GM12892 (cell line): ENCODE data around the gene PKHD1.

ENCODE experiments used
- POLR2A ChIP-seq: IDR thresholded peaks from 2 replicates; pipeline ENCODE4 v1.6.1; 2011; ENCODE audit warnings: low read depth, low read length, control low read depth
- POLR2AphosphoS5 ChIP-seq: IDR thresholded peaks from 2 replicates; pipeline ENCODE4 v1.6.1; 2011; ENCODE audit warnings: low read depth, low read length, control low read depth
- TAF1 ChIP-seq: IDR thresholded peaks from 2 replicates; pipeline ENCODE4 v1.6.1; 2011; ENCODE audit warnings: low read depth, mild to moderate bottlenecking, control low read depth, low read length, borderline replicate concordance

- TF ChIP-seq POLR2A (no peak), TAF1 (no peak), POLR2AphosphoS5 (no peak)
Observed at GRCh38 chr6:52104979-52105378, 17.6 kb upstream of the PKHD1 start.
